SU-DHL-6 (cell line): ENCODE results near the gene KLHL42.

ENCODE experiments used
- H2AFZ ChIP-seq: fragments of 200-600 bp; sonication (generic); 2 replicates; pipeline ENCODE4 v1.6.1; 2014; ENCODE audit warnings: low read depth, mild to moderate bottlenecking, moderate library complexity, mixed read lengths, antibody characterized with exemption, low read length; ENCODE audit not compliant: severe bottlenecking
- H3F3A ChIP-seq: fragments of 200-600 bp; shearing (Covaris generic); 2 replicates; pipeline ENCODE4 v1.6.0; 2016; ENCODE audit warnings: antibody characterized with exemption, mild to moderate bottlenecking; ENCODE audit not compliant: insufficient read depth
- H3K27ac ChIP-seq: fragments of 200-600 bp; sonication (generic); 2 replicates; pipeline ENCODE4 v1.5.1; 2016; ENCODE audit warnings: low read depth, mild to moderate bottlenecking, low read length, moderate library complexity, mixed read lengths
- H3K27me3 ChIP-seq: fragments of 200-600 bp; sonication (generic), shearing (Covaris generic); 2 replicates; pipeline ENCODE4 v1.6.0; 2014; ENCODE audit warnings: mild to moderate bottlenecking, low read length
- H3K36me3 ChIP-seq: fragments of 200-600 bp; sonication (generic); 2 replicates; pipeline ENCODE4 v1.6.1; 2014; ENCODE audit warnings: mild to moderate bottlenecking, low read length, mixed read lengths
- H3K4me2 ChIP-seq: fragments of 300-600, 200-600 bp; shearing (Covaris generic), sonication (generic); 2 replicates; pipeline ENCODE4 v1.6.0; 2014; ENCODE audit warnings: low read length, low read depth, mild to moderate bottlenecking; ENCODE audit not compliant: poor library complexity, severe bottlenecking
- H3K4me3 ChIP-seq: fragments of 200-600 bp; sonication (generic); 2 replicates; pipeline ENCODE4 v1.5.1; 2014; ENCODE audit warnings: antibody characterized with exemption, low read length, mild to moderate bottlenecking, mixed read lengths; ENCODE audit not compliant: insufficient read depth, poor library complexity, severe bottlenecking
- H3K79me2 ChIP-seq: fragments of 200-600 bp; sonication (generic); 2 replicates; pipeline ENCODE4 v1.6.1; 2014; ENCODE audit warnings: mild to moderate bottlenecking, low read length, moderate library complexity; ENCODE audit not compliant: insufficient read depth
- H3K9ac ChIP-seq: fragments of 200-600 bp; sonication (generic); 2 replicates; pipeline ENCODE4 v1.7.0; 2014; ENCODE audit warnings: mild to moderate bottlenecking, low read length
- H3K9me2 ChIP-seq: fragments of 200-600 bp; sonication (generic); replicated peaks from 2 replicates; pipeline ENCODE4 v1.6.1; 2014; ENCODE audit warnings: low read length; ENCODE audit not compliant: insufficient read depth
- H3K9me3 ChIP-seq: fragments of 200-600 bp; sonication (generic); 2 replicates; pipeline ENCODE4 v1.6.1; 2014; ENCODE audit warnings: low read length, mixed read lengths; ENCODE audit not compliant: insufficient read depth
- H4K20me1 ChIP-seq: fragments of 200-600 bp; sonication (generic); 2 replicates; pipeline ENCODE4 v1.6.1; 2014; ENCODE audit warnings: low read depth, mild to moderate bottlenecking, antibody characterized with exemption, low read length, moderate library complexity, mixed read lengths
- EZH2phosphoT487 ChIP-seq: fragments of 200-600 bp; sonication (generic), shearing (Covaris generic); conservative IDR thresholded peaks from 2 replicates; pipeline ENCODE4 v1.6.1; 2018; ENCODE audit warnings: mild to moderate bottlenecking, antibody characterized with exemption, low read length, moderate library complexity, mixed read lengths
- TF ChIP-seq, protein P1 (sequence below): fragments of 200-600 bp; sonication (generic); IDR thresholded peaks from one replicate; pipeline ENCODE4 v1.5.1; 2017; ENCODE audit warnings: antibody characterized with exemption, mild to moderate bottlenecking, low read length, moderate library complexity; ENCODE audit not compliant: insufficient read depth, poor library complexity, severe bottlenecking

The KLHL42 gene

DNA sequence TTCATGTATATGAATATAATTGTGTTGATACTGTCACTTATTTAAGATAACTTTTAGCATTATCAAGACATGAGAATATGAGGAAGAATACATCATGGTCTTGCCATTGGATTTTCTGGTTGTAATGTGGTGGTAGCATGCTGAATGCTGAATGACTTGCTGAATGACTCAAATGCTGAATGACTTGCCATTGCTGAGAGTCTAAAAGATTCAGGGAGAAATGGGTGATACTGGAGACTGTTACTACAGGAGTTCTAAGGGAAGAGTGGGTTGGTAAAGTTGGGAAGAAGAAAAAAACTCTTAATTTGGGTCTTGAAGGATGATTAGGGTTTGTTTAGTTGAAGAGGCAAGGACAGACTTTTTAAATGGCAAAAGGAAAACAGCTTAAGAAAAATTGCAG, 72.1 kb downstream of the KLHL42 start:
- no peak overlapping the region for H2AFZ ChIP-seq
- no peaks in the 10 kb centered on the region for H4K20me1 ChIP-seq
- no peak overlapping the region for H3K4me2 ChIP-seq
- H3K9ac ChIP-seq = no peak overlapping the region
- TF ChIP-seq, protein P1, sequence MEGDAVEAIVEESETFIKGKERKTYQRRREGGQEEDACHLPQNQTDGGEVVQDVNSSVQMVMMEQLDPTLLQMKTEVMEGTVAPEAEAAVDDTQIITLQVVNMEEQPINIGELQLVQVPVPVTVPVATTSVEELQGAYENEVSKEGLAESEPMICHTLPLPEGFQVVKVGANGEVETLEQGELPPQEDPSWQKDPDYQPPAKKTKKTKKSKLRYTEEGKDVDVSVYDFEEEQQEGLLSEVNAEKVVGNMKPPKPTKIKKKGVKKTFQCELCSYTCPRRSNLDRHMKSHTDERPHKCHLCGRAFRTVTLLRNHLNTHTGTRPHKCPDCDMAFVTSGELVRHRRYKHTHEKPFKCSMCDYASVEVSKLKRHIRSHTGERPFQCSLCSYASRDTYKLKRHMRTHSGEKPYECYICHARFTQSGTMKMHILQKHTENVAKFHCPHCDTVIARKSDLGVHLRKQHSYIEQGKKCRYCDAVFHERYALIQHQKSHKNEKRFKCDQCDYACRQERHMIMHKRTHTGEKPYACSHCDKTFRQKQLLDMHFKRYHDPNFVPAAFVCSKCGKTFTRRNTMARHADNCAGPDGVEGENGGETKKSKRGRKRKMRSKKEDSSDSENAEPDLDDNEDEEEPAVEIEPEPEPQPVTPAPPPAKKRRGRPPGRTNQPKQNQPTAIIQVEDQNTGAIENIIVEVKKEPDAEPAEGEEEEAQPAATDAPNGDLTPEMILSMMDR = no peak
- no peak for TF ChIP-seq EZH2phosphoT487
- H3K4me3 ChIP-seq = no peak overlapping the region
- H3K27me3 ChIP-seq = no peaks in the 10 kb centered on the region
- H3K9me3 ChIP-seq = no peaks in the 10 kb centered on the region
- no peak overlapping the region; the same call in 1 of the 2 replicates for H3K27ac ChIP-seq
- H3K79me2 ChIP-seq = peaks cover 46% of the 10 kb centered on the region
- no peaks in the 10 kb centered on the region for H3K9me2 ChIP-seq
- H3F3A ChIP-seq = no peaks in the 10 kb centered on the region
- 0 out of 2 replicates have a peak, but pooled peaks cover 7% of the 10 kb centered on the region for H3K36me3 ChIP-seq
